H1 (cell line): Measurements from ENCODE around the gene CCDC141. TPM values are rescaled to one million over a fixed set of nuclear protein-coding genes. Genes with fewer than 3 reads are reported as not detected.

Experiments
- CTCF ChIA-PET: fragments of 300-600 bp; sonication (Branson Sonifier 250); formaldehyde crosslinking; loops from one replicate; lab custom pipeline; 2021; ENCODE audit not compliant: partially characterized antibody; lab: Charles Lee
- POLR2A ChIA-PET: fragments of 300-600 bp; sonication (Branson Sonifier 250); formaldehyde crosslinking; loops from one replicate; lab custom pipeline; 2021; ENCODE audit warnings: inconsistent platforms; ENCODE audit not compliant: partially characterized antibody; lab: Charles Lee
- DNase-seq, 2 experiments: peaks; one replicate each; pipeline versions ENCODE4 v3.0.0 to v3.0.0-alpha.2; 2010 to 2022; ENCODE audit warnings: low spot score in 2 of 2, low read depth in 1 of 2, mixed read lengths in 1 of 2
- FAIRE-seq: peaks from 2 replicates; lab custom pipeline; 2011; peaks lifted over from hg19 to GRCh38; lab: Jason Lieb, UNC
- H2AFZ ChIP-seq: 2 replicates; pipeline ENCODE4 v1.8.1; 2012; ENCODE audit warnings: low read length, inconsistent platforms
- H2AK5ac ChIP-seq: 2 replicates; pipeline ENCODE4 v1.6.1; 2013; ENCODE audit warnings: low read depth, low read length
- H2BK120ac ChIP-seq: replicated peaks from 2 replicates; pipeline ENCODE3; 2013; ENCODE audit warnings: low read depth, low read length, inconsistent platforms
- H2BK12ac ChIP-seq: 2 replicates; pipeline ENCODE4 v1.6.1; 2013; ENCODE audit warnings: low read depth, low read length
- H2BK15ac ChIP-seq: 2 replicates; pipeline ENCODE4 v1.6.1; 2013; ENCODE audit warnings: low read length
- H2BK20ac ChIP-seq: 2 replicates; pipeline ENCODE4 v1.6.1; 2013; ENCODE audit warnings: low read length
- H2BK5ac ChIP-seq: 2 replicates; pipeline ENCODE4 v1.6.1; 2013; ENCODE audit warnings: low read depth, low read length
- H3K14ac ChIP-seq: 2 replicates; pipeline ENCODE4 v1.6.1; 2013; ENCODE audit warnings: inconsistent platforms; ENCODE audit not compliant: insufficient read length
- H3K18ac ChIP-seq: 2 replicates; pipeline ENCODE4 v1.6.1; 2013; ENCODE audit warnings: low read length; ENCODE audit errors: extremely low read depth
- H3K23ac ChIP-seq: 2 replicates; pipeline ENCODE4 v1.6.1; 2013; ENCODE audit warnings: inconsistent platforms; ENCODE audit not compliant: insufficient read length
- H3K23me2 ChIP-seq: 2 replicates; pipeline ENCODE4 v1.6.1; 2013; ENCODE audit warnings: low read depth, low read length
- H3K27ac ChIP-seq: 2 replicates; pipeline ENCODE4 v1.6.1; 2011; ENCODE audit warnings: low read depth, low read length, inconsistent platforms
- H3K27me3 ChIP-seq, 4 experiments: replicated peaks in 1 of 4; 1 replicate in 1 of 4; 2 replicates in 3 of 4; pipeline versions ENCODE4 v1.6.1 to v1.8.1; 2011 to 2013; ENCODE audit warnings: low read length in 3 of 4, mild to moderate bottlenecking in 3 of 4, inconsistent platforms in 2 of 4, mixed read lengths in 2 of 4, moderate library complexity in 1 of 4; ENCODE audit not compliant: control insufficient read depth in 3 of 4, insufficient read depth in 3 of 4; ENCODE audit errors: extremely low read depth in 1 of 4
- H3K36me3 ChIP-seq, 4 experiments: 2 replicates each; pipeline versions ENCODE4 v1.6.1 to v1.8.1; 2011 to 2013; ENCODE audit warnings: mild to moderate bottlenecking in 4 of 4, low read length in 3 of 4, moderate library complexity in 2 of 4, control low read depth in 1 of 4, inconsistent platforms in 1 of 4; ENCODE audit not compliant: insufficient read depth in 4 of 4, control insufficient read depth in 2 of 4
- H3K4ac ChIP-seq: replicated peaks from 2 replicates; pipeline ENCODE3; 2013; ENCODE audit warnings: low read length, low read depth, mixed read lengths, inconsistent platforms; ENCODE audit not compliant: insufficient read length
- H3K4me1 ChIP-seq, 4 experiments: replicated peaks in 1 of 4; 1 replicate in 1 of 4; 2 replicates in 3 of 4; pipeline versions ENCODE4 v1.6.1 to v1.8.1; 2011 to 2013; ENCODE audit warnings: low read length in 3 of 4, inconsistent platforms in 2 of 4, mixed read lengths in 1 of 4; ENCODE audit not compliant: insufficient read depth in 4 of 4, control insufficient read depth in 3 of 4
- H3K4me2 ChIP-seq, 2 experiments: 2 replicates each; pipeline versions ENCODE4 v1.6.1 to v1.8.1; 2011 to 2013; ENCODE audit warnings: low read depth in 2 of 2, low read length in 2 of 2, control low read depth in 1 of 2, inconsistent platforms in 1 of 2, mild to moderate bottlenecking in 1 of 2; ENCODE audit not compliant: insufficient read depth in 1 of 2
- H3K4me3 ChIP-seq, 4 experiments: fragments of 200-600, 300-600 bp in 1 of 4; sonication (generic), shearing (Covaris generic), sonication (Bioruptor Twin) in 1 of 4; 2 replicates each; pipeline versions ENCODE4 v1.5.1 to v1.8.1; 2011 to 2016; ENCODE audit warnings: low read length in 4 of 4, low read depth in 3 of 4, control low read depth in 2 of 4, inconsistent platforms in 2 of 4, mild to moderate bottlenecking in 2 of 4, mixed read lengths in 1 of 4, moderate library complexity in 1 of 4; ENCODE audit not compliant: insufficient read depth in 2 of 4; ENCODE audit errors: extremely low read depth in 1 of 4
- H3K56ac ChIP-seq: replicated peaks from 2 replicates; pipeline ENCODE3; 2013; ENCODE audit warnings: low read depth, mild to moderate bottlenecking, mixed read lengths, low read length, inconsistent platforms; ENCODE audit not compliant: insufficient read length
- H3K79me1 ChIP-seq: 2 replicates; pipeline ENCODE4 v1.6.1; 2013; ENCODE audit warnings: low read depth, low read length, control low read depth
- H3K79me2 ChIP-seq, 2 experiments: 2 replicates each; pipeline versions ENCODE4 v1.6.1 to v1.8.1; 2012 to 2013; ENCODE audit warnings: low read length in 2 of 2, mild to moderate bottlenecking in 2 of 2, inconsistent platforms in 1 of 2; ENCODE audit not compliant: insufficient read depth in 2 of 2, control insufficient read depth in 1 of 2
- H3K9ac ChIP-seq, 4 experiments: replicated peaks in 1 of 4; 1 replicate in 1 of 4; 2 replicates in 3 of 4; pipeline versions ENCODE4 v1.6.1 to v1.8.1; 2011 to 2013; ENCODE audit warnings: low read depth in 3 of 4, low read length in 3 of 4, control low read depth in 2 of 4, mild to moderate bottlenecking in 2 of 4, moderate library complexity in 2 of 4, inconsistent platforms in 1 of 4; ENCODE audit errors: extremely low read depth in 1 of 4
- H3K9me3 ChIP-seq, 2 experiments: 2 replicates each; pipeline versions ENCODE4 v1.6.1 to v1.8.1; 2012 to 2013; ENCODE audit warnings: mild to moderate bottlenecking in 2 of 2, moderate library complexity in 2 of 2, control low read depth in 1 of 2, inconsistent platforms in 1 of 2, low read depth in 1 of 2, low read length in 1 of 2, mixed read lengths in 1 of 2; ENCODE audit not compliant: insufficient read depth in 2 of 2
- H4K20me1 ChIP-seq, 2 experiments: replicated peaks in 1 of 2; 2 replicates each; pipeline versions ENCODE3 to v1.8.1; 2011 to 2013; ENCODE audit warnings: inconsistent platforms in 2 of 2, low read length in 2 of 2, mild to moderate bottlenecking in 1 of 2; ENCODE audit not compliant: insufficient read depth in 2 of 2, control insufficient read depth in 1 of 2
- H4K5ac ChIP-seq: 2 replicates; pipeline ENCODE4 v1.6.1; 2013; ENCODE audit warnings: low read length, low read depth, mixed read lengths, inconsistent platforms; ENCODE audit not compliant: insufficient read length
- H4K8ac ChIP-seq: 2 replicates; pipeline ENCODE4 v1.8.0; 2013; ENCODE audit warnings: mild to moderate bottlenecking, moderate library complexity, low read length, inconsistent platforms; ENCODE audit not compliant: insufficient read depth; ENCODE audit errors: extremely low read depth
- H4K91ac ChIP-seq: replicated peaks from 2 replicates; pipeline ENCODE3; 2013; ENCODE audit warnings: low read length, mixed read lengths, inconsistent platforms; ENCODE audit not compliant: insufficient read length
- BRCA1 ChIP-seq: IDR thresholded peaks from 2 replicates; pipeline ENCODE4 v1.6.1; 2012; ENCODE audit warnings: low read depth, low read length, improper control_type of control experiment
- POLR2A ChIP-seq, 2 experiments: IDR thresholded peaks; 1 replicate in 1 of 2; 2 replicates in 1 of 2; pipeline ENCODE4 v1.6.1; 2011; ENCODE audit warnings: low read depth in 2 of 2, low read length in 2 of 2, mild to moderate bottlenecking in 2 of 2; ENCODE audit errors: control extremely low read depth in 1 of 2
- SAP30 ChIP-seq: fragments of 300-600 bp; sonication (generic); IDR thresholded peaks from 2 replicates; pipeline ENCODE4 v1.7.1; 2012; ENCODE audit warnings: low read length, moderate library complexity, mild to moderate bottlenecking, inconsistent platforms; ENCODE audit not compliant: insufficient read depth, insufficient replicate concordance
- SP2 ChIP-seq: IDR thresholded peaks from 2 replicates; pipeline ENCODE4 v1.6.1; 2012; ENCODE audit warnings: mild to moderate bottlenecking, low read length, inconsistent platforms
- SUZ12 ChIP-seq: fragments of 200-600 bp; sonication (generic); IDR thresholded peaks from 2 replicates; pipeline ENCODE4 v1.6.1; 2012; ENCODE audit warnings: mild to moderate bottlenecking, inconsistent platforms, low read length, moderate library complexity, mixed read lengths
- WGBS, 2 experiments: shearing (Covaris generic) in 1 of 2; methylation state at CpG; one replicate each; pipeline versions ENCODE4 v1.1.6 to v1.1.7; 2013 to 2015; ENCODE audit warnings: low lambda C conversion rate in 2 of 2, mixed read lengths in 2 of 2, inconsistent platforms in 1 of 2, low coverage in 1 of 2, missing lambda C conversion rate in 1 of 2; ENCODE audit not compliant: insufficient replicate concordance in 2 of 2, insufficient coverage in 1 of 2, insufficient read length in 1 of 2; ENCODE audit errors: extremely low coverage in 1 of 2, missing lambda C conversion rate in 1 of 2; 5-methylcytosine and 5-hydroxymethylcytosine counted together
- polyA plus RNA-seq, 7 experiments: library from polyadenylated mRNA; depleted of rRNA in 3 of 7; stranded (reverse) in 5 of 7; unstranded in 2 of 7; fragments of >200 nt in 5 of 7; fragments of 200-250 nt in 2 of 7; gene quantifications; 1 replicate in 5 of 7; 2 replicates in 1 of 7; 4 replicates in 1 of 7; pipeline versions ENCODE4 v1.2.1 to v1.2.3, GENCODE V29; 2011 to 2013; ENCODE audit warnings: missing spikeins in 2 of 7, mixed read lengths in 2 of 7
- total RNA-seq: library from RNA; stranded (reverse); fragmentation: NEBNext Ultra II Directional; extraction: Animal tissue kit (Norgen Biotek cat#: 25700); gene quantifications from 2 replicates; pipeline ENCODE4 v1.2.1, GENCODE V29; 2021

CCDC141 gene
- total and polyA plus RNA-seq, 2 of the 8 experiments (the other 6 are each of a cell fraction or from before 2014, with no cell fraction given), result 0.56 to 21.6 TPM

- no peak overlapping the region for H3K18ac ChIP-seq
- H3K56ac ChIP-seq, result no peak overlapping the region
- H2BK20ac ChIP-seq, result no peak overlapping the region
- H2AK5ac ChIP-seq, result no peak overlapping the region
- no peak overlapping the region for H2BK12ac ChIP-seq
- no peak overlapping the region for H3K4me2 ChIP-seq
- no peak overlapping the region for H3K23ac ChIP-seq
- H3K23me2 ChIP-seq, result no peaks in the 10 kb centered on the region
- H3K27me3 ChIP-seq, result no peaks in the 10 kb centered on the region
- no peak for FAIRE-seq
- no peak overlapping the region for H3K4ac ChIP-seq
- ChIA-PET POLR2A (no interaction called here), CTCF (no interaction called here)
- no peak overlapping the region for H4K5ac ChIP-seq
- H3K79me1 ChIP-seq, result no peaks in the 10 kb centered on the region
- H2AFZ ChIP-seq, result no peak overlapping the region
- no peak overlapping the region for H2BK15ac ChIP-seq
- no peak overlapping the region for H2BK5ac ChIP-seq
- no peak overlapping the region for H2BK120ac ChIP-seq
- TF ChIP-seq BRCA1 (no peak), POLR2A (IDR thresholded peaks at IDR 0.05; ENCODE audit: control extremely low read depth in 1 of 2, low read depth in 2 of 2, low read length in 2 of 2) (no peak), SP2 (no peak), SUZ12 (no peak), SAP30 (no peak)
- H4K8ac ChIP-seq, result no peak overlapping the region
- WGBS, 2 experiments, result 85% methylated on average over 3 of the region's 3 CpGs; no CpG with 5 or more reads in 1 of the 2 experiments
- no peaks in the 10 kb centered on the region for H3K79me2 ChIP-seq
- H3K9me3 ChIP-seq, result peaks cover 0 to 5% of the 10 kb centered on the region in 2 experiments; a peak in 1 of 4 replicates
- H3K14ac ChIP-seq, result no peak overlapping the region
- H3K36me3 ChIP-seq, result no peaks in the 10 kb centered on the region
- no peak for DNase-seq
- no peaks in the 10 kb centered on the region for H3K4me1 ChIP-seq
- H4K91ac ChIP-seq, result no peak overlapping the region
- no peak overlapping the region for H3K9ac ChIP-seq
- H3K27ac ChIP-seq, result no peak overlapping the region
- H3K4me3 ChIP-seq, result no peak overlapping the region
- H4K20me1 ChIP-seq, result no peaks in the 10 kb centered on the region
Observed at GRCh38 chr2:178933493-178933892, 116.4 kb downstream of the CCDC141 start.
